Measurements from ENCODE around the gene PDGFD. TPM values are rescaled to one million over a fixed set of nuclear protein-coding genes. Genes with fewer than 3 reads are reported as not detected.

PDGFD gene
- total RNA-seq, 4 donors from 2014 or later = 4.4 to 7.2 (median 5.2) TPM

- Histone ChIP-seq H3K4me1 (no peaks in the 10 kb centered on the region), H3K9me3 (no peaks in the 10 kb centered on the region), H3K27me3 (no peaks in the 10 kb centered on the region), H3K36me3 (no peaks in the 10 kb centered on the region), H3K4me3 (no peak overlapping the region), H3K27ac (no peak overlapping the region)
- 71% methylated on average over 7 of the region's 7 CpGs for WGBS
- no peak for TF ChIP-seq CTCF (IDR thresholded peaks at IDR 0.05)
- no peak for TF ChIP-seq POLR2A (IDR thresholded peaks at IDR 0.05)
- no peak for TF ChIP-seq POLR2AphosphoS5 (IDR thresholded peaks at IDR 0.05)
- no peak for TF ChIP-seq EP300 (IDR thresholded peaks at IDR 0.05)
- DNase-seq (ENCODE audit: low spot score in 2 of 2) = no peak
Observed at GRCh38 chr11:104154296-104154695, 9.7 kb downstream of the PDGFD start.

- H3K4me1 ChIP-seq = peaks cover 2% of the 10 kb centered on the region
- H3K36me3 ChIP-seq = no peaks in the 10 kb centered on the region
- no peak overlapping the region for H3K27ac ChIP-seq
- DNase-seq (ENCODE audit: low spot score in 2 of 2) = no peak
- TF ChIP-seq CTCF (IDR thresholded peaks at IDR 0.05) (no peak), EP300 (IDR thresholded peaks at IDR 0.05) (no peak), POLR2AphosphoS5 (IDR thresholded peaks at IDR 0.05) (no peak), POLR2A (IDR thresholded peaks at IDR 0.05) (no peak)
- H3K9me3 ChIP-seq = no peaks in the 10 kb centered on the region
- no peak overlapping the region for H3K4me3 ChIP-seq
- H3K27me3 ChIP-seq = no peaks in the 10 kb centered on the region
Observed at GRCh38 chr11:104152941-104153505, 10.9 kb downstream of the PDGFD start.

GRCh38 chr11:104151404-104152204 is 12.3 kb downstream of the PDGFD start:
- H3K4me3 ChIP-seq = no peak overlapping the region
- H3K36me3 ChIP-seq = no peaks in the 10 kb centered on the region
- no peaks in the 10 kb centered on the region for H3K27me3 ChIP-seq
- DNase-seq (ENCODE audit: low spot score in 2 of 2) = no peak
- no peak overlapping the region for H3K27ac ChIP-seq
- H3K4me1 ChIP-seq = peaks cover 2% of the 10 kb centered on the region
- WGBS = 86% methylated on average over 8 of the region's 8 CpGs
- TF ChIP-seq EP300 (IDR thresholded peaks at IDR 0.05) (no peak), CTCF (IDR thresholded peaks at IDR 0.05) (no peak), POLR2AphosphoS5 (IDR thresholded peaks at IDR 0.05) (no peak), POLR2A (IDR thresholded peaks at IDR 0.05) (no peak)
- H3K9me3 ChIP-seq = no peaks in the 10 kb centered on the region

GRCh38 chr11:104148706-104149105 is 15.2 kb downstream of the PDGFD start:
- Histone ChIP-seq H3K4me3 (no peak overlapping the region), H3K27ac (no peak overlapping the region), H3K27me3 (no peaks in the 10 kb centered on the region), H3K36me3 (no peaks in the 10 kb centered on the region), H3K4me1 (peaks cover 2% of the 10 kb centered on the region), H3K9me3 (no peaks in the 10 kb centered on the region)
- 72% methylated on average over 2 of the region's 2 CpGs for WGBS
- DNase-seq (ENCODE audit: low spot score in 2 of 2) = no peak
- TF ChIP-seq POLR2AphosphoS5 (IDR thresholded peaks at IDR 0.05) = no peak
- TF ChIP-seq EP300 (IDR thresholded peaks at IDR 0.05) = no peak
- no peak for TF ChIP-seq POLR2A (IDR thresholded peaks at IDR 0.05)
- no peak for TF ChIP-seq CTCF (IDR thresholded peaks at IDR 0.05)

GRCh38 chr11:104148074-104148473 is 15.9 kb downstream of the PDGFD start:
- 24% methylated on average over 2 of the region's 2 CpGs for WGBS
- no peaks in the 10 kb centered on the region for H3K27me3 ChIP-seq
- no peak overlapping the region for H3K27ac ChIP-seq
- TF ChIP-seq EP300 (IDR thresholded peaks at IDR 0.05) = no peak
- H3K36me3 ChIP-seq = no peaks in the 10 kb centered on the region
- no peak for DNase-seq (ENCODE audit: low spot score in 2 of 2)
- H3K4me3 ChIP-seq = no peak overlapping the region
- no peaks in the 10 kb centered on the region for H3K9me3 ChIP-seq
- H3K4me1 ChIP-seq = peaks cover 2% of the 10 kb centered on the region
